Epithelial cell of alveolus of lung (primary cell): Measurements from ENCODE around the gene SYNGR4. TPM values are rescaled to one million over a fixed set of nuclear protein-coding genes. Genes with fewer than 3 reads are reported as not detected.

ENCODE experiments used
- total RNA-seq: library from RNA; depleted of rRNA; stranded (reverse); fragments of >200 nt; gene quantifications from 2 replicates; pipeline ENCODE4 v1.2.1, GENCODE V29; 2015

SYNGR4 gene, protein sequence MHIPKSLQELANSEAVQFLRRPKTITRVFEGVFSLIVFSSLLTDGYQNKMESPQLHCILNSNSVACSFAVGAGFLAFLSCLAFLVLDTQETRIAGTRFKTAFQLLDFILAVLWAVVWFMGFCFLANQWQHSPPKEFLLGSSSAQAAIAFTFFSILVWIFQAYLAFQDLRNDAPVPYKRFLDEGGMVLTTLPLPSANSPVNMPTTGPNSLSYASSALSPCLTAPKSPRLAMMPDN
- total RNA-seq, result not detected in 2 replicates

GRCh38 chr19:48363810-48364597 lies at the start of gene SYNGR4, which contains the start of gene TMEM143:
Gene SYNGR4 (plus strand): TSS chr19:48364367. CDS start chr19:48365843, 1,476 bp downstream.
Gene TMEM143 (minus strand): TSS chr19:48363940. CDS start chr19:48363920, 20 bp downstream.

GRCh38 chr19:48325265-48325910 lies 38.8 kb upstream of the SYNGR4 start, which contains the start of gene EMP3:
Gene EMP3 (plus strand): TSS chr19:48325552. CDS start chr19:48326845, 1,293 bp downstream.

GRCh38 chr19:48391100-48392005 lies 27.2 kb downstream of the SYNGR4 start, which contains the start of gene KDELR1:
Gene KDELR1 (minus strand): TSS chr19:48391551. CDS start chr19:48391358, 193 bp downstream.

DNA sequence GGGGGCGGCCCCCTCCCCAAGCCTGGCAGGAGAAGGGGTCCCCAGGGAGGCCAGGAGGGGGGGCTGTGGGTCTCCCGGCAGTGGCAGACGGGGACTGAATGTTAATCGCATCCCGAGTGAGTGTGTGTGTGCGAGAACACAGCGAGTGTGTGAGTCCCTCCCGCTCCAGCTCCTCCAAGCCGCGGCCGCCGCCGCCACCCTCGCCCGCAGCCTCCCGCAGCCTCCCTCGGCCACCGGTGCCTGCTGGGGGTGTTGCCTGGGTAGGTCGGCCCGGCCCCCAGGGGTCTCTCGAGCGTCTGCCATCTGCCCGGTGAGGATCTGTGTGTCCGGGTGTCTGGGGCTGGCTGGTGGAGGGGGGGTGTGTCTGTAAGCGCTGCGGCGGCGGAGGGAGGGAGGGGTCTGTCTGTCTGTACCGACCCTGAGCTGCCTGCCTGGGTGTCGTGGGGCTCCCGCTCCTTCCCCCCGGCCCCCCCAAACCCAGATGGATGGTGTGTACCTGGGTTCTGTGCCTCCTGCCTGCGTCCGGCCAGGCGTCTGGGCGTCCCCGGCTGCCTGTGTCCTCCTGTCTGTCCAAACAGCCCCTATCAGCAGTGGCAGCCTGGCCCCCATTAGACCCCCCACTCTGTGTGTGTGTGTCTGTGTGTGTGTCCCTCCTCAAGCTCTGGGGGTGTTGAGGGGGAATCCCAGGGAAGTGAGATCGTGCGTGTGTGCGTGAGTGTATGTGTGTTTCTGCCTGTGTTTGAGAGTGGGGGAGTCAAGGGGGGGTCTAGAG lies 29.6 kb downstream of the SYNGR4 start, which contains the start of gene GRIN2D:
Gene GRIN2D, plus strand, starts transcription at position 110 of the 772 bp plus-strand sequence. CDS start 4,725 bp downstream, outside the sequence.

Other genes starting within 250 kb of the SYNGR4 start
- gene LIG1, start 194.0 kb upstream of the SYNGR4 start, total RNA-seq, result 18.8 and 27.9 TPM in 2 replicates
- gene ZSWIM9, start 193.7 kb upstream of the SYNGR4 start, total RNA-seq, result 1.8 and 4.2 TPM in 2 replicates
- 6.3 and 28.0 TPM in 2 replicates for gene CARD8, start 108.5 kb upstream of the SYNGR4 start, total RNA-seq
- 0.16 and 0.26 TPM in 2 replicates for gene ZNF114, start 94.3 kb upstream of the SYNGR4 start, total RNA-seq
- 94.1 and 196 TPM in 2 replicates for gene EMP3, start 38.8 kb upstream of the SYNGR4 start, total RNA-seq
- 2.6 and 12.5 TPM in 2 replicates for gene TMEM143, start 427 bp upstream of the SYNGR4 start, total RNA-seq
- gene KDELR1, start 27.2 kb downstream of the SYNGR4 start, total RNA-seq, result 205 and 376 TPM in 2 replicates
- 1.0 and 1.3 TPM in 2 replicates for gene GRIN2D, start 29.3 kb downstream of the SYNGR4 start, total RNA-seq
- gene GRWD1, start 81.6 kb downstream of the SYNGR4 start, total RNA-seq, result 35.1 and 45.9 TPM in 2 replicates
- gene KCNJ14, start 91.2 kb downstream of the SYNGR4 start, total RNA-seq, result 0.26 and 0.88 TPM in 2 replicates
- 24.7 and 34.3 TPM in 2 replicates for gene CYTH2, start 105.0 kb downstream of the SYNGR4 start, total RNA-seq
- 0.26 and 4.5 TPM in 2 replicates for gene LMTK3, start 147.5 kb downstream of the SYNGR4 start, total RNA-seq
- 0.08 TPM in 1 of 2 replicates, not detected in the other for gene SULT2B1, start 187.8 kb downstream of the SYNGR4 start, total RNA-seq
- not detected in 2 replicates for gene SPACA4, start 242.4 kb downstream of the SYNGR4 start, total RNA-seq